ENCODE measurements around the gene SLC39A1.

The SLC39A1 gene

GRCh38 chr1:153946622-153947241 is 16.6 kb downstream of the SLC39A1 start, which contains the start of gene DENND4B:
Gene DENND4B, minus strand, starts transcription at chr1:153946718. Its CDS starts 2,344 bp downstream, at chr1:153944374.
- peak; percentile 88 for DNase-seq

GRCh38 chr1:153945795-153946621 is 17.3 kb downstream of the SLC39A1 start:
- DNase-seq, result peak; percentile 87

- peak; percentile 85 for DNase-seq
Measured at GRCh38 chr1:153945131-153945794, 18.1 kb downstream of the SLC39A1 start.

- DNase-seq, result no peak
Measured at GRCh38 chr1:153944827-153945117, 18.6 kb downstream of the SLC39A1 start.

GRCh38 chr1:153944005-153944826 is 19.1 kb downstream of the SLC39A1 start:
- no peak for DNase-seq

- no peak for DNase-seq
Measured at GRCh38 chr1:153942766-153943549, 20.4 kb downstream of the SLC39A1 start.

GRCh38 chr1:153941826-153942725 is 21.3 kb downstream of the SLC39A1 start:
- no peak for DNase-seq

- DNase-seq, result no peak
Measured at GRCh38 chr1:153940756-153941155, 22.6 kb downstream of the SLC39A1 start.

- no peak for DNase-seq
Measured at GRCh38 chr1:153939476-153939875, 23.9 kb downstream of the SLC39A1 start.

GRCh38 chr1:153938996-153939395 is 24.3 kb downstream of the SLC39A1 start:
- DNase-seq, result no peak

GRCh38 chr1:153937331-153937730 is 26.0 kb downstream of the SLC39A1 start:
- DNase-seq, result no peak

- DNase-seq, result no peak
Measured at GRCh38 chr1:153936011-153936802, 27.1 kb downstream of the SLC39A1 start.

GRCh38 chr1:153934746-153935145 is 28.6 kb downstream of the SLC39A1 start:
- no peak for DNase-seq

GRCh38 chr1:153933955-153934354 is 29.4 kb downstream of the SLC39A1 start:
- DNase-seq, result no peak

- DNase-seq, result no peak
Measured at GRCh38 chr1:153933430-153933829, 29.9 kb downstream of the SLC39A1 start.

- no peak for DNase-seq
Measured at GRCh38 chr1:153932156-153933131, 30.9 kb downstream of the SLC39A1 start.

GRCh38 chr1:153929981-153930948 is 33.1 kb downstream of the SLC39A1 start:
- DNase-seq, result no peak

- no peak for DNase-seq
Measured at GRCh38 chr1:153929426-153929825, 33.9 kb downstream of the SLC39A1 start.

Data from activated CD8-positive, alpha-beta memory T cell treated with anti-CD3 and anti-CD28 coated beads, Interleukin-2, amount 50 U/mL, for 48 hours (primary cell).